ENCODE measurements around the gene TTC17.
"Not testable (repeated sequence)": the region's sequence is repeated elsewhere in the genome, so short reads cannot be mapped to it uniquely, and the experiment has no call there.

GRCh38 chr11:43401811-43402210 is 43.1 kb downstream of the TTC17 start:
- TF ChIP-seq, protein P1, sequence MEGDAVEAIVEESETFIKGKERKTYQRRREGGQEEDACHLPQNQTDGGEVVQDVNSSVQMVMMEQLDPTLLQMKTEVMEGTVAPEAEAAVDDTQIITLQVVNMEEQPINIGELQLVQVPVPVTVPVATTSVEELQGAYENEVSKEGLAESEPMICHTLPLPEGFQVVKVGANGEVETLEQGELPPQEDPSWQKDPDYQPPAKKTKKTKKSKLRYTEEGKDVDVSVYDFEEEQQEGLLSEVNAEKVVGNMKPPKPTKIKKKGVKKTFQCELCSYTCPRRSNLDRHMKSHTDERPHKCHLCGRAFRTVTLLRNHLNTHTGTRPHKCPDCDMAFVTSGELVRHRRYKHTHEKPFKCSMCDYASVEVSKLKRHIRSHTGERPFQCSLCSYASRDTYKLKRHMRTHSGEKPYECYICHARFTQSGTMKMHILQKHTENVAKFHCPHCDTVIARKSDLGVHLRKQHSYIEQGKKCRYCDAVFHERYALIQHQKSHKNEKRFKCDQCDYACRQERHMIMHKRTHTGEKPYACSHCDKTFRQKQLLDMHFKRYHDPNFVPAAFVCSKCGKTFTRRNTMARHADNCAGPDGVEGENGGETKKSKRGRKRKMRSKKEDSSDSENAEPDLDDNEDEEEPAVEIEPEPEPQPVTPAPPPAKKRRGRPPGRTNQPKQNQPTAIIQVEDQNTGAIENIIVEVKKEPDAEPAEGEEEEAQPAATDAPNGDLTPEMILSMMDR (IDR thresholded peaks at IDR 0.05): not testable (repeated sequence)
- not testable (repeated sequence) for TF ChIP-seq POLR2A (IDR thresholded peaks at IDR 0.05)
